ENCODE data around the gene MED13L. TPM values are rescaled to one million over a fixed set of nuclear protein-coding genes. Genes with fewer than 3 reads are reported as not detected.
"Not testable (repeated sequence)": the region's sequence is repeated elsewhere in the genome, so short reads cannot be mapped to it uniquely, and the experiment has no call there.

Gene MED13L
- total RNA-seq, 2 experiments from 2014 or later = 68.3 to 71.8 TPM

DNA sequence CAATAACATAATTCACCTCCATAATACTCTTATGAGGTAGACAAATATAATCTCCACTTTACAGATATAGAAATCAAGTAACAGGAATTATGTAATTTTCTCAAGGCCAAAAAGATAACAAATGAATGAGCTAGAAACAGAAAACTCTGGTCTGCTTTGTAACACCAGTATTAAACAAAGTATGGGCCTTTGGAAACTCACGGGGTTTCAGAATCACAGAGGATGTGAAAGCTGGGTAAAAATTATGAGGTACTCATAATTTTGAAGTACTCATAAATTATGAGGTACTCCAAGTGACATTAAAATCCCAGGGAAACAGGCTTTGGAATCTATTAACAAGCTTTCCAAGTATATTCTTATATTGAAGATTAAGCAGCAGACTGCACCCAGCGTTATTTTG, 140.2 kb downstream of the MED13L start:
- Mint-ChIP-seq H3K4me1 (peaks cover 63% of the 10 kb centered on the region), H3K9me3 (no peaks in the 10 kb centered on the region), H3K27me3 (no peaks in the 10 kb centered on the region), H3K4me3 (no peak overlapping the region), H3K36me3 (ENCODE audit: low read depth) (no peaks in the 10 kb centered on the region), H3K27ac (peak overlapping the region; percentile 68)
- ChIA-PET POLR2A (interaction anchor here (0.7 kb wide), 1 partner anchor 34 kb away, joined by 3 read pairs; no protein-coding TSS in a partner anchor), CTCF (interaction anchor here (0.8 to 1.7 kb wide), 4 partner anchors 9 to 470 kb away, joined by 3 to 4 read pairs (median 3); no protein-coding TSS in a partner anchor)
- no peak for DNase-seq

DNA sequence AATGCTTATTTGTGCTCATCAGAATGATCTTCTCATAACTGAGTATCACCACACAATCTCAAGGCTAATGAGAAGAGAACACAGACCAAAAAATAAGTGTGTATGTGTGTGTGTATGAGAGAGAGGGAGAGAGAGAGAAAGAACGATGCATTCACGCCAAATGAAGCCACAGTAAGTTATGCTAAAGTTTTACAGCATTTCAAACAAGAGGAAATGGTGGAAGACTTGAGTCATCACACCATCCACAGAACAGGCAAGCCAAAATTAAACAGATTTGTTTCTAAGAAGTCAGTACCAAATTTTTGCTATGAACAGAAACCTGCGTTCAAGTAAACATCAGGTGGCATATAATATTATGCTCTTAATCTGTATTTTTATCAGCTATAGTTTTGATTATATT, 141.2 kb downstream of the MED13L start:
- ChIA-PET CTCF (interaction anchor here (0.9 to 1.7 kb wide), 6 partner anchors 10 to 464 kb away, joined by 3 to 5 read pairs (median 4); no protein-coding TSS in a partner anchor), POLR2A (interaction anchor here (0.7 to 1.4 kb wide), 4 partner anchors 8 to 423 kb away, joined by 3 to 4 read pairs (median 3); partner anchors contain the start of gene MAP1LC3B2)
- no peaks in the 10 kb centered on the region for H3K27me3 Mint-ChIP-seq
- no peaks in the 10 kb centered on the region for H3K36me3 Mint-ChIP-seq (ENCODE audit: low read depth)
- DNase-seq = no peak
- peak overlapping the region; percentile 62 for H3K4me3 Mint-ChIP-seq
- H3K9me3 Mint-ChIP-seq = no peaks in the 10 kb centered on the region
- H3K4me1 Mint-ChIP-seq = peaks cover 58% of the 10 kb centered on the region
- H3K27ac Mint-ChIP-seq = peak overlapping the region; percentile 92

DNA sequence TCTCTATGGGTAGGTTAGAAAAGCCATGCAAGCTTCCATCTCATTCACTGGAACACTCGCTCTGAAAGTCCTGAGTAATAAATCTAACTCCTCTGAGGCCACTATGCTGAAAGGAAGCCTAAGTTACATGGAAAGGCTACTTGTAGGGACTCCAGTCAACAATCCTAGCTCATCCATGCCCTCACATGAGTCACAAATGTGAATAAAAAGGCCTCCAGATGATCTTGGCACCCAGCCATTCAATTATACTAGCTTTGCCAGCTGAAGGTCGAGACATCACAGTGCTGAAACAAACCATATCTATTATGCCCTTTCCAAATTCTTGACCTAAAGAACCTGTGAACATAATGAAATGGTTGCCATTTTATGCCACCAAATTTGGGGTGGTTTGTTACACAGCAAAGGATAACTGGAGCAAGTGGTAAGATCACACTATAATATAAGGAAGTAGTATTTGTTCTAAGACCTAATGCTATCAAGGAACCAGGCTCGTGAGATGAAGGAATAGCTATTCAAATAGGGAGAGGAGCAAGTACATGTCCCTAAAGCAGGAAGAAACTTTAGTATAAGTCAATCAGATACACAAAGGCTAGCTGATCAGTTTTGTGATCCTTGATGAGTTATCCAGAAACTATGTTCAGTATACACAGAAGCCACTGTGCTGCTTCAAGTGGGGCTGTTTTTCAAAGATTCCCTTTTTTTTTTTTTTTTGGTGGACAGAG, 142.1 kb downstream of the MED13L start:
- H3K9me3 Mint-ChIP-seq = no peaks in the 10 kb centered on the region
- no peak for DNase-seq
- no peak overlapping the region for H3K4me3 Mint-ChIP-seq
- H3K27me3 Mint-ChIP-seq = no peaks in the 10 kb centered on the region
- peak overlapping the region; percentile 92 for H3K27ac Mint-ChIP-seq
- ChIA-PET POLR2A (interaction anchor here (0.7 to 1.4 kb wide), 3 partner anchors 7 to 424 kb away, joined by 3 to 4 read pairs (median 3); partner anchors contain the start of gene MAP1LC3B2), CTCF (interaction anchor here (0.7 to 1.3 kb wide), 4 partner anchors 51 to 425 kb away, joined by 3 to 5 read pairs (median 3); no protein-coding TSS in a partner anchor)
- peaks cover 64% of the 10 kb centered on the region for H3K4me1 Mint-ChIP-seq
- H3K36me3 Mint-ChIP-seq (ENCODE audit: low read depth) = no peaks in the 10 kb centered on the region

DNA sequence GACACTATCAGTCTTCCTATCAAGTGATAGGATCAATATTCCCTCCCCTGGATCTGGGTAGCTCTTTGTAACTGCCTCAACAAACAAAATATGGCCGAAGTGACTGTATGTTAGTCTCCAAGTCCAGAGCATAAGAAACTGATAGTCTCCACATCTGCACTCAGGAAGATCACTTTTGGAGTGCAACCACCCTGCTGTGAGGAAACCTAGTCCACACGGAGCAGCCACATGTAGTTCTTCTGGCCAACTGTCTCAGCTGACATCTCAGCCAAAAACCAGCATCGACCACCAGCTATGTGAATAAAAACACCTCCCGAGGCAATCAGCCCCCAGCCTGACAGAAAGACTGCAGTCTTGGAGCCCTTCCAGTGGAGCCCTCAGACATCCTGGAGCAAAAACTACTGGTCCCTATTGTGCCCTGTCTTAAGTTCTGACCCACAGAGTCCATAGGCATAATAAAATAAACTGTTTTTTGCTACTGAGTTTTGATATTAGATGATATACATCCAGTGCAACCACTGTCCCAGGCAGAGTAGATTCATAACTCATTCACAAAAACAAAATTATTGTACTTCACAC, 143.8 kb downstream of the MED13L start:
- POLR2A ChIA-PET = interaction anchor here (1.0 to 1.2 kb wide), 2 partner anchors 10 to 39 kb away, joined by 3 read pairs; no protein-coding TSS in a partner anchor
- CTCF ChIA-PET = no interaction called here
- H3K27me3 Mint-ChIP-seq = no peaks in the 10 kb centered on the region
- H3K4me1 Mint-ChIP-seq = peaks cover 56% of the 10 kb centered on the region
- no peaks in the 10 kb centered on the region for H3K36me3 Mint-ChIP-seq (ENCODE audit: low read depth)
- no peak overlapping the region for H3K4me3 Mint-ChIP-seq
- DNase-seq = no peak
- H3K27ac Mint-ChIP-seq = no peak overlapping the region
- H3K9me3 Mint-ChIP-seq = no peaks in the 10 kb centered on the region

DNA sequence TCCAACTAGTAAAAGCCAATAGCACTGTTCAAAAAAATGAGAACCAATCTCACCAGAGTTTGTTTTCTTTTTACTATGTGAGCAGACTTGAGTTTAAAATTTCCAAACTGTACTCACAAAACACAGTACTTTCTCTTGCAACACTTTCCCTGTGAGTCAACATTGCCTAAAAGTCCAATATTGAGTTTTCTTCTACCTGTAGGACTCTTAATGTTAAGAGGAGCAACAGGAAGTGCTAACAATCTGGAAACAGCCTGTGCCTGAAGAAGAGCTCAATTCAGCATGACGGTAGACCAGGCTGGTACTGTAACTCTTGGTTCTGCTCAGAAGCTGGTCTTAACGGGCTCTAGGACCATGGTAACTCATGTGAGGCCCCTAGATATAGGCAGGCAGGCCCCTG, 144.3 kb downstream of the MED13L start:
- Mint-ChIP-seq H3K9me3 (no peaks in the 10 kb centered on the region), H3K27me3 (no peaks in the 10 kb centered on the region), H3K4me1 (peaks cover 50% of the 10 kb centered on the region), H3K36me3 (ENCODE audit: low read depth) (no peaks in the 10 kb centered on the region), H3K27ac (no peak overlapping the region), H3K4me3 (no peak overlapping the region)
- ChIA-PET POLR2A (interaction anchor here (1.0 to 1.2 kb wide), 2 partner anchors 11 to 39 kb away, joined by 3 read pairs; no protein-coding TSS in a partner anchor), CTCF (no interaction called here)
- no peak for DNase-seq

DNA sequence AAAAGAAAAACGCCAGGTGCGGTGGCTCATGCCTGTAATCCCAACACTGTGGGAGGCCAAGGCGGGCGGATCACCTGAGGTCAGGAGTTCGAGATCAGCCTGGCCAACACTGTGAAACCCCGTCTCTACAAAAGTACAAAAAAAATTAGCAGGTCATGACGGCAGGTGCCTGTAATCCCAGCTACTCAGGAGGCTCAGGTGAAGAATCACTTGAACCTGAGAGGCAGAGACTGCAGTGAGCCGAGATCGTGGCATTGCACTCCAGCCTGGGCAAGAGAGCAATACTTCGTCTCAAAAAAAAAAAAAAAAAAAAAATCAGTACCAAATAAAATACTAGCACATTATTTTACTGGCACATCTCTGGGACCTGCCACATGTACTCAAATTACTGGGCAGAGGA, 145.5 kb downstream of the MED13L start:
- CTCF ChIA-PET = interaction anchor here (0.7 kb wide), 1 partner anchor 238 kb away, joined by 4 read pairs; no protein-coding TSS in a partner anchor
- H3K27ac Mint-ChIP-seq; H3K9me3 Mint-ChIP-seq; H3K4me3 Mint-ChIP-seq; POLR2A ChIA-PET; H3K27me3 Mint-ChIP-seq; DNase-seq; H3K36me3 Mint-ChIP-seq (ENCODE audit: low read depth): not testable (repeated sequence)
- H3K4me1 Mint-ChIP-seq = peaks cover 43% of the 10 kb centered on the region

DNA sequence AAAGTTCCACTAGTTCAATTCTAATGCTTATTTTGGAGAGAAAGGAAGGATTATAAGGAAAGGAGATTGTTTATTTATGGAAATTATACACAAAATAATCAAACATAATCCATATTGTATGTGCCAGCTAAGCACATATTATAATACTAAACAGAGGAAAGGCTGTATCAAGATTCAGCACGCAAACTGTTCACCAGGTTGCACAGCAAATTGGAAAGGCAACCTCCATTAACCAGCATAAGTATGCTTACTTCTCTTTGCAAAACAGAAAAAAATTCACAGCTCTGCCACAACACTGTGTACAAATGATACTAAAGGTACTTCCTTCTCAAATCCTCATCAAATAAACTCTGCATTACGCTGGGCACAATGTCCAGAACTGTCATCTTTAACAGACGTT, 146.3 kb downstream of the MED13L start:
- DNase-seq = no peak
- Mint-ChIP-seq H3K9me3 (no peaks in the 10 kb centered on the region), H3K36me3 (ENCODE audit: low read depth) (peaks cover 2% of the 10 kb centered on the region), H3K4me1 (peaks cover 37% of the 10 kb centered on the region), H3K27ac (no peak overlapping the region), H3K4me3 (no peak overlapping the region), H3K27me3 (no peaks in the 10 kb centered on the region)
- ChIA-PET POLR2A (no interaction called here), CTCF (interaction anchor here (0.5 to 0.7 kb wide), 2 partner anchors 239 to 280 kb away, joined by 4 to 5 read pairs; no protein-coding TSS in a partner anchor)

DNA sequence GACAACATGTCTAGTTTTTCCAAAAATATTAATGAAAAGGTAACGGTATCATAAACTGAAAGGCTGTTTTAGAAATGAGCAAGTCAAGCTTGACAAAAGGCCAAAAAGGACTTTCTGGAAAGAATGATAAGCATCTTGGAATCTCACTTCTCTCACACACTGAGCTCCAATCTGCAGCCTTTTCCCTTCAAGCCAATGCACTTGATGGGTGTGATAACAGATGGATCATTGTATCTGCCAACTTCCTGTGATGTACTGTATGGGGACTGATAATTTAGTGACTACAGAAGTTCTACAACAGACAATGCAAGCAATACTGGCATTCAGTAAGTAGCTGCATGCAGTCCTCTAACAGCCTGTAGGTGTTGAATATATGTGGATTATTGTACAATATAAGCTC, 147.1 kb downstream of the MED13L start:
- ChIA-PET CTCF (interaction anchor here (0.5 kb wide), 1 partner anchor 279 kb away, joined by 5 read pairs; no protein-coding TSS in a partner anchor), POLR2A (no interaction called here)
- Mint-ChIP-seq H3K4me1 (peaks cover 31% of the 10 kb centered on the region), H3K36me3 (ENCODE audit: low read depth) (peaks cover 3% of the 10 kb centered on the region), H3K27ac (no peak overlapping the region), H3K4me3 (no peak overlapping the region), H3K27me3 (no peaks in the 10 kb centered on the region), H3K9me3 (no peaks in the 10 kb centered on the region)
- DNase-seq = no peak

DNA sequence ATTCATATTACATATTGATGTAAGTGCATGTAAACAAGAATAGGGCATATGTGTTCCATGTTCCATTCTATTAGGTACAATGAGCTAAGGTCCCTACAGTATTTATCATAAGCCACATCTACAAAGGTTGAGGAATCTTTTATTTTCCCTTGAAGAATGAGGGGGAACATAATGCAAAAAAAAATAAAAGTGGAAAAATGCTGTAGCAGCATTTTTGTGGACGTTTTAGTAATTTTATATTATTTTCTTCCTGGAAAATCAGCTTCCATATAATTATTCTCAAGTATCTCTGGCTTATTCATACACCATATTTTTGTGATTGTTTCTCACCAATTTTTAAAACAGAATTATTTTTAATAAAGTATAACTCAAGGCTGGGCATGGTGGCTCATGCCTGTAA, 148.7 kb downstream of the MED13L start:
- ChIA-PET POLR2A (interaction anchor here (1.4 to 1.5 kb wide), 2 partner anchors 7 to 98 kb away, joined by 3 read pairs; no protein-coding TSS in a partner anchor), CTCF (no interaction called here)
- Mint-ChIP-seq H3K27ac (no peak overlapping the region), H3K4me3 (no peak overlapping the region), H3K4me1 (peaks cover 25% of the 10 kb centered on the region), H3K9me3 (no peaks in the 10 kb centered on the region), H3K27me3 (no peaks in the 10 kb centered on the region), H3K36me3 (ENCODE audit: low read depth) (peaks cover 3% of the 10 kb centered on the region)
- DNase-seq = no peak

DNA sequence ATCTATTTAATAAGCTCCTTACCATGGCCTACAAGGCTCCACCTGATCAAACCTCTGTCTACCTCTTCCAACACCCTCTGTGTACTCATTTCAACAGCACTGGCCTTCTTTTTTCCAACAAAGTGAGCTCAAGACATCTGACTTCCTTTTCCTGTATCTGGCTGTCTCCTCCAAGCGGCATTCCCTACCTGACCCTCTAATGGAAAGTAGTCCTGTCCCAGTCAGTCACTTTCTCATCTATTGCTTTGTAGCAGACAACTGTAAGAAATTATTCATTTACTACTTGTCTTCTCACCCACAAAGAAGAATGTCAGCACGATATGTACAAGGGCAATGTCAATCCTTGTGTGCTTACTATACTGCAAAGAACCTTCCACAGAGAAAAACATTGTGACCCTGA, 149.6 kb downstream of the MED13L start:
- DNase-seq = no peak
- ChIA-PET CTCF (interaction anchor here (1.3 kb wide), 1 partner anchor 10 kb away, joined by 3 read pairs; no protein-coding TSS in a partner anchor), POLR2A (interaction anchor here (0.8 to 1.5 kb wide), 3 partner anchors 8 to 163 kb away, joined by 3 read pairs; no protein-coding TSS in a partner anchor)
- Mint-ChIP-seq H3K4me1 (peaks cover 22% of the 10 kb centered on the region), H3K36me3 (ENCODE audit: low read depth) (peaks cover 3% of the 10 kb centered on the region), H3K9me3 (no peaks in the 10 kb centered on the region), H3K4me3 (no peak overlapping the region), H3K27ac (no peak overlapping the region), H3K27me3 (no peaks in the 10 kb centered on the region)

DNA sequence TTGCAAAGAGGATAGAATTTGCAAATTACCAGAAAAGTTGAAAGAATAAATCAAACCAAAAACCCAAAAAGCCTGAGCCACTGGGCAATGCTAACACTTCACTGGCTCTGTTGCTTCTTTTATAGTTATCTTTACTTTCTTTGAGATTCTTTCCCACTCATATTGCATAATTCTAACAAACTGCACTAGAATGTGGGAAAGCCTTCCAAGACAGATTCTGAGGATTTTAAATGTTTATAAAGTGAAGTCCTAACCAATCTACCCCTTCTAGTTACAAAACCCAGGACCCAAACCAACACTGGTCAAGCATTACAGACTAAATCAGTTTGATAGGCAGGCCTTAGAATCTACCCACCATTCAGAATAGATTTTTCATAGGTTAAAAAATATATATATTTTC, 150.9 kb downstream of the MED13L start:
- DNase-seq = no peak

DNA sequence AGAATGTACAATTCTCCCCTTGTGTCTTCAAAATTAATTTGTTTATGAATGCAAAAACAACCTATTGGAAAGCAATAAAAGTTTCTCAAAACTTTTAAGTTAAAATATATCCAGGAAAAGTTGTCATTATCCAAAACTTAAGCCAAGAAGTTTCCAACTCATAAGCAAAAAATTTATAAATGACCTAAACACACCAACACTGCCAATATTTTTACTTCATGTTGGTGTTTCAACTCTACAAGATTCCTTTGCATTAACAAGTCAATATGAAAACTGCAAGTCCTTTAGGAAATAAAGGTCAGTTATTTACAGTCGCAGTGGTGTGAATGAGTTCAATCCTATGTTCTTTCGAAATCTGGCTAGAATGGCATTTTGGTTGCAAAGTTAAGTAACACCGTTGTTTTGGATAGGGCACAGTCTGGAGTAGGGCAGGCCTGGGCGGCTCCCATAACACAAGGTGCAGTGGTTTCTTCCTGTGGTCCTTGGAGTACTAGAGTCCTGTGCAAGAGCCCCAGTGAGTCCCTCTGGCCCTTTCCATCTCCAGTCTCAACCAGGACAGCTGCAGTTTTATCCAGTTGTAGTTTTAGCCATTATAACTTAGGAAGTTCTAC, 151.4 kb downstream of the MED13L start:
- Mint-ChIP-seq H3K4me3 (no peak overlapping the region), H3K27me3 (no peaks in the 10 kb centered on the region), H3K27ac (no peak overlapping the region), H3K4me1 (peaks cover 29% of the 10 kb centered on the region), H3K36me3 (ENCODE audit: low read depth) (peaks cover 3% of the 10 kb centered on the region), H3K9me3 (no peaks in the 10 kb centered on the region)
- ChIA-PET POLR2A (no interaction called here), CTCF (no interaction called here)
- DNase-seq = no peak

More for the DNA sequence above, 150.9 kb downstream of the MED13L start:
- Mint-ChIP-seq H3K4me1 (peaks cover 28% of the 10 kb centered on the region), H3K9me3 (no peaks in the 10 kb centered on the region), H3K27ac (no peak overlapping the region), H3K36me3 (ENCODE audit: low read depth) (peaks cover 3% of the 10 kb centered on the region), H3K27me3 (no peaks in the 10 kb centered on the region), H3K4me3 (no peak overlapping the region)
- ChIA-PET POLR2A (no interaction called here), CTCF (interaction anchor here (1.3 kb wide), 1 partner anchor 11 kb away, joined by 3 read pairs; no protein-coding TSS in a partner anchor)

DNA sequence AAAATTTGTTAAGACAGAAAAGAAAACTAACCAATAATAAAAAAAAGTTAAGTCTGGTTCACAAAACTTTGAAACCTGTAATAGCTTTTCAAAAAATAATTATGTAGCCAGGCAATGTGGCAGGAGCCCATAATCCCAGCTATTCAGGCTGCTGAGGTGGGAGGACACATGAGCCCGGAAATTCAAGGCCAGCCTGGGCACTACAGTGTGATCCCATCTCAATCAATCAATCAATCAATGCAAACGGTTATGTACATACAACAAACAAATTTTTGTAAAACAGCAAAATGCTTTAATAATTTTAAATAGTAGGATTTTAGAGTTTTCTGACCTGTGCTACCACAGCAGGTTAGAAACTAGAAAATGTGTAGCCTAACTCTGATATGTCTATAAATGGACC, 152.4 kb downstream of the MED13L start:
- no peak for DNase-seq
- ChIA-PET CTCF (no interaction called here), POLR2A (no interaction called here)
- Mint-ChIP-seq H3K36me3 (ENCODE audit: low read depth) (peaks cover 3% of the 10 kb centered on the region), H3K4me3 (no peak overlapping the region), H3K9me3 (no peaks in the 10 kb centered on the region), H3K4me1 (peaks cover 25% of the 10 kb centered on the region), H3K27ac (no peak overlapping the region), H3K27me3 (no peaks in the 10 kb centered on the region)

Measured in activated CD4-positive, alpha-beta memory T cell treated with anti-CD3 and anti-CD28 coated beads, Interleukin-2, amount 10 ng/mL, durations not matched to agents 7 days and 5 days (primary cell).